ENCODE measurements around the gene CDC42BPA. TPM values are rescaled to one million over a fixed set of nuclear protein-coding genes. Genes with fewer than 3 reads are reported as not detected.

CDC42BPA gene
- total and polyA plus RNA-seq, 7 experiments from 2014 or later: 0.05 to 2.0 (median 1.2) TPM; not detected in 1

- DNase-seq: no peak
- no peak overlapping the region for H3K27ac Mint-ChIP-seq
These were observed 17.6 kb downstream of the CDC42BPA start for GRCh38 chr1:227300682-227301081.

GRCh38 chr1:227299688-227300087 lies 18.6 kb downstream of the CDC42BPA start:
- H3K4me3 ChIP-seq (ENCODE audit: low read length): no peak overlapping the region
- ChIA-PET CTCF (no interaction called here), POLR2A (no interaction called here)
- H3K9me3 ChIP-seq (ENCODE audit: control insufficient read depth in 2 of 3, low read length in 3 of 3): no peaks in the 10 kb centered on the region
- H3K27ac ChIP-seq (ENCODE audit: low read depth, low read length): no peak overlapping the region
- peaks cover 0 to 2% (median 0%) of the 10 kb centered on the region in 7 donors for H3K4me1 Mint-ChIP-seq
- no peaks in the 10 kb centered on the region for H3K27me3 ChIP-seq (ENCODE audit: control insufficient read depth in 2 of 2, insufficient read depth in 2 of 2, low read length in 2 of 2)
- no peaks in the 10 kb centered on the region for H3K36me3 Mint-ChIP-seq
- no peak overlapping the region for H3K4me3 Mint-ChIP-seq
- no peaks in the 10 kb centered on the region for H3K36me3 ChIP-seq (ENCODE audit: control insufficient read depth in 2 of 3, insufficient read depth in 3 of 3, low read length in 3 of 3)
- H3K9me3 Mint-ChIP-seq: peaks cover 0 to 3% (median 0%) of the 10 kb centered on the region in 11 donors
- no peak for DNase-seq
- H3K27me3 Mint-ChIP-seq: peaks cover 7 to 48% (median 20%) of the 10 kb centered on the region in 5 donors
- H3K4me1 ChIP-seq (ENCODE audit: control insufficient read depth in 2 of 2, insufficient read depth in 2 of 2, low read length in 2 of 2): no peaks in the 10 kb centered on the region
- ATAC-seq: no peak
- H3K27ac Mint-ChIP-seq: no peak overlapping the region
- intact Hi-C loops (cut with micrococcal nuclease): no loop called here

More at GRCh38 chr1:227300682-227301081, 17.6 kb downstream of the CDC42BPA start:
- Mint-ChIP-seq H3K4me3 (no peak overlapping the region), H3K36me3 (no peaks in the 10 kb centered on the region), H3K27me3 (peaks cover 7 to 44% (median 14%) of the 10 kb centered on the region in 5 donors), H3K4me1 (peaks cover 0 to 2% (median 0%) of the 10 kb centered on the region in 7 donors), H3K9me3 (peaks cover 0 to 3% (median 0%) of the 10 kb centered on the region in 11 donors)
- Histone ChIP-seq H3K4me3 (ENCODE audit: low read length) (no peak overlapping the region), H3K27ac (ENCODE audit: low read depth, low read length) (no peak overlapping the region), H3K4me1 (ENCODE audit: control insufficient read depth in 2 of 2, insufficient read depth in 2 of 2, low read length in 2 of 2) (no peaks in the 10 kb centered on the region), H3K36me3 (ENCODE audit: control insufficient read depth in 2 of 3, insufficient read depth in 3 of 3, low read length in 3 of 3) (no peaks in the 10 kb centered on the region), H3K27me3 (ENCODE audit: control insufficient read depth in 2 of 2, insufficient read depth in 2 of 2, low read length in 2 of 2) (no peaks in the 10 kb centered on the region), H3K9me3 (ENCODE audit: control insufficient read depth in 2 of 3, low read length in 3 of 3) (no peaks in the 10 kb centered on the region)
- ChIA-PET POLR2A (no interaction called here), CTCF (no interaction called here)
- intact Hi-C loops (cut with micrococcal nuclease): no loop called here
- no peak for ATAC-seq

GRCh38 chr1:227299241-227299627 lies 19.1 kb downstream of the CDC42BPA start:
- no peak overlapping the region for H3K4me3 ChIP-seq (ENCODE audit: low read length)
- H3K27me3 ChIP-seq (ENCODE audit: control insufficient read depth in 2 of 2, insufficient read depth in 2 of 2, low read length in 2 of 2): no peaks in the 10 kb centered on the region
- Mint-ChIP-seq H3K4me1 (peaks cover 0 to 2% (median 0%) of the 10 kb centered on the region in 7 donors), H3K27ac (no peak overlapping the region), H3K27me3 (peaks cover 5 to 44% (median 20%) of the 10 kb centered on the region in 5 donors), H3K4me3 (no peak overlapping the region), H3K9me3 (peaks cover 0 to 3% (median 0%) of the 10 kb centered on the region in 11 donors), H3K36me3 (no peaks in the 10 kb centered on the region)
- no peaks in the 10 kb centered on the region for H3K36me3 ChIP-seq (ENCODE audit: control insufficient read depth in 2 of 3, insufficient read depth in 3 of 3, low read length in 3 of 3)
- DNase-seq (no peak), ATAC-seq (no peak)
- CTCF ChIA-PET: no interaction called here
- no peaks in the 10 kb centered on the region for H3K4me1 ChIP-seq (ENCODE audit: control insufficient read depth in 2 of 2, insufficient read depth in 2 of 2, low read length in 2 of 2)
- H3K9me3 ChIP-seq (ENCODE audit: control insufficient read depth in 2 of 3, low read length in 3 of 3): no peaks in the 10 kb centered on the region
- H3K27ac ChIP-seq (ENCODE audit: low read depth, low read length): no peak overlapping the region
- POLR2A ChIA-PET: no interaction called here
- intact Hi-C loops (cut with micrococcal nuclease): no loop called here

- H3K27me3 Mint-ChIP-seq: peaks cover 5 to 41% (median 20%) of the 10 kb centered on the region in 5 donors
- H3K4me3 Mint-ChIP-seq: no peak overlapping the region
- no peak overlapping the region for H3K27ac Mint-ChIP-seq
- intact Hi-C loops (cut with micrococcal nuclease): no loop called here
- H3K9me3 Mint-ChIP-seq: peaks cover 0 to 3% (median 0%) of the 10 kb centered on the region in 11 donors
- Histone ChIP-seq H3K27ac (ENCODE audit: low read depth, low read length) (no peak overlapping the region), H3K36me3 (ENCODE audit: control insufficient read depth in 2 of 3, insufficient read depth in 3 of 3, low read length in 3 of 3) (no peaks in the 10 kb centered on the region), H3K4me1 (ENCODE audit: control insufficient read depth in 2 of 2, insufficient read depth in 2 of 2, low read length in 2 of 2) (no peaks in the 10 kb centered on the region), H3K9me3 (ENCODE audit: control insufficient read depth in 2 of 3, low read length in 3 of 3) (no peaks in the 10 kb centered on the region), H3K27me3 (ENCODE audit: control insufficient read depth in 2 of 2, insufficient read depth in 2 of 2, low read length in 2 of 2) (no peaks in the 10 kb centered on the region), H3K4me3 (ENCODE audit: low read length) (no peak overlapping the region)
- no peaks in the 10 kb centered on the region for H3K36me3 Mint-ChIP-seq
- DNase-seq: no peak
- ChIA-PET POLR2A (interaction anchor here (0.6 kb wide), 1 partner anchor 29 kb away, joined by 3 read pairs; no protein-coding TSS in a partner anchor), CTCF (no interaction called here)
- no peak for ATAC-seq
- H3K4me1 Mint-ChIP-seq: peaks cover 0 to 2% (median 0%) of the 10 kb centered on the region in 7 donors
These were observed 19.6 kb downstream of the CDC42BPA start for GRCh38 chr1:227298512-227299240.

- Mint-ChIP-seq H3K36me3 (no peaks in the 10 kb centered on the region), H3K4me3 (no peak overlapping the region), H3K9me3 (peaks cover 0 to 3% (median 0%) of the 10 kb centered on the region in 11 donors), H3K4me1 (peaks cover 0 to 2% (median 0%) of the 10 kb centered on the region in 7 donors), H3K27me3 (peaks cover 5 to 36% (median 19%) of the 10 kb centered on the region in 5 donors), H3K27ac (no peak overlapping the region)
- no peak overlapping the region for H3K4me3 ChIP-seq (ENCODE audit: low read length)
- ChIA-PET POLR2A (no interaction called here), CTCF (no interaction called here)
- no peaks in the 10 kb centered on the region for H3K36me3 ChIP-seq (ENCODE audit: control insufficient read depth in 2 of 3, insufficient read depth in 3 of 3, low read length in 3 of 3)
- H3K9me3 ChIP-seq (ENCODE audit: control insufficient read depth in 2 of 3, low read length in 3 of 3): no peaks in the 10 kb centered on the region
- no peaks in the 10 kb centered on the region for H3K27me3 ChIP-seq (ENCODE audit: control insufficient read depth in 2 of 2, insufficient read depth in 2 of 2, low read length in 2 of 2)
- no peak overlapping the region for H3K27ac ChIP-seq (ENCODE audit: low read depth, low read length)
- ATAC-seq (no peak), DNase-seq (no peak)
- H3K4me1 ChIP-seq (ENCODE audit: control insufficient read depth in 2 of 2, insufficient read depth in 2 of 2, low read length in 2 of 2): no peaks in the 10 kb centered on the region
- intact Hi-C loops (cut with micrococcal nuclease): no loop called here
These were observed 21.1 kb downstream of the CDC42BPA start for GRCh38 chr1:227297073-227297793.

- ATAC-seq (no peak), DNase-seq (no peak)
- H3K4me3 ChIP-seq (ENCODE audit: low read length): no peak overlapping the region
- H3K36me3 ChIP-seq (ENCODE audit: control insufficient read depth in 2 of 3, insufficient read depth in 3 of 3, low read length in 3 of 3): no peaks in the 10 kb centered on the region
- Mint-ChIP-seq H3K36me3 (no peaks in the 10 kb centered on the region), H3K4me3 (no peak overlapping the region), H3K27me3 (peaks cover 3 to 24% (median 13%) of the 10 kb centered on the region in 5 donors), H3K9me3 (peaks cover 0 to 3% (median 0%) of the 10 kb centered on the region in 11 donors), H3K4me1 (peaks cover 0 to 2% (median 0%) of the 10 kb centered on the region in 7 donors), H3K27ac (no peak overlapping the region)
- intact Hi-C loops (cut with micrococcal nuclease): no loop called here
- no peak overlapping the region for H3K27ac ChIP-seq (ENCODE audit: low read depth, low read length)
- H3K27me3 ChIP-seq (ENCODE audit: control insufficient read depth in 2 of 2, insufficient read depth in 2 of 2, low read length in 2 of 2): no peaks in the 10 kb centered on the region
- H3K9me3 ChIP-seq (ENCODE audit: control insufficient read depth in 2 of 3, low read length in 3 of 3): no peaks in the 10 kb centered on the region
- H3K4me1 ChIP-seq (ENCODE audit: control insufficient read depth in 2 of 2, insufficient read depth in 2 of 2, low read length in 2 of 2): no peaks in the 10 kb centered on the region
- CTCF ChIA-PET: no interaction called here
- POLR2A ChIA-PET: no interaction called here
These were observed 22.7 kb downstream of the CDC42BPA start for GRCh38 chr1:227295609-227296008.

Measured in naive thymus-derived CD4-positive, alpha-beta T cell (primary cell).